NCI-H510A treated with DMSO at 0.1 percent for 48 hours (cell line): ENCODE data around the gene TMEM176B.

Experiments used
- DNase-seq: peaks from one replicate; lab custom pipeline; 2025; lab: John Stamatoyannopoulos, UW

TMEM176B gene

GRCh38 chr7:150751702-150752101 lies 48.5 kb downstream of the TMEM176B start:
- DNase-seq = no peak

- no peak for DNase-seq
Observed at GRCh38 chr7:150748376-150748775, 51.8 kb downstream of the TMEM176B start.

- DNase-seq = no peak
Observed at GRCh38 chr7:150746921-150747320, 53.2 kb downstream of the TMEM176B start.

GRCh38 chr7:150745876-150746275 lies 54.3 kb downstream of the TMEM176B start:
- no peak for DNase-seq

- no peak for DNase-seq
Observed at GRCh38 chr7:150745086-150745485, 55.1 kb downstream of the TMEM176B start.

- DNase-seq = no peak
Observed at GRCh38 chr7:150744041-150744656, 56.0 kb downstream of the TMEM176B start.

GRCh38 chr7:150742286-150742968 lies 57.7 kb downstream of the TMEM176B start:
- DNase-seq = no peak
